Stimulated activated CD8-positive, alpha-beta memory T cell treated with anti-CD3 and anti-CD28 coated beads, Interleukin-15, amount 100 ng/mL, for 4 hours (primary cell): ENCODE data around the gene PRIMPOL.

Experiments
- DNase-seq, 2 donors: peaks; one replicate each; pipeline ENCODE4 v3.0.0-alpha.2; 2020; ENCODE audit warnings: low read depth in 2 of 2

Gene PRIMPOL

DNA sequence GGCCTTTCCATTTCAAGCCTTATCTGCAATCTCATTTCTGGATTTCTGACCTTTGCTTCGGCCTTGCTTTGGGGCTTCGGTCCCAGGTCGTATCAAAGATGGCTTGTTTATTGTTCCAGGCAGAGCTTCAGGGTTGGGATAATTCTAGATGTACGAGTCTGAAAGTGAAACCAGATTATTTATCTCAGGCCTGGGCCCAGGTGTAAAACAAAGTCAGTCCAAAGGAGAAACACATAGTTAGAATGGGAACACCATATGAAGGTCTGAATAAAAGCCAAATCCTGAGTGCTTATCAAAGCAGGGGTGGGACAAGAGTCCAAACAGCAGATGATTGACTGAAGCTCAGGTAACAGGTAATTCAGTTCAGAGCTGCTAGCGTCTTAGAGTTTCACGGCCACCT is 17.1 kb downstream of the PRIMPOL start:
- no peak for DNase-seq

DNA sequence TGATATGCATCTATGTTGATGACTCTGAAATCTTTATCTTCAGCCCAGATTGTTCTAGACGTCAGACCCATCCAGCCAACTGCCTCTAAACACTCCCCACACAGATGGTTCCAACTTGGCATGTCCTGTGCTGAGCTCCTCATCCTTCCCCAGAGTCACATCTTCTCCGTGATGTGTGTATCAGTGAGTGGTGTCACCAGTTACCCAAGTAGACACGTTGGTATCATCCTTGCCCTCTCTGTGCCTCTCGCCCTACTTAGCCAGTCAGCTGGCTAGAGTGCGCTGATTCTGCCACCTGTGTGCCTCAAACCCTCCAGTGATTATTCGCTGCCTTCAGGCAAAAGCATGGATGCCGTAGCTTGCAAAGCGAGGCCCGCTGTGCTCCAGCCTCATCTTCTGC is 18.6 kb downstream of the PRIMPOL start:
- no peak for DNase-seq

- DNase-seq = no peak
These were observed 19.1 kb downstream of the PRIMPOL start for GRCh38 chr4:184668511-184669114.

- DNase-seq = no peak
These were observed 19.7 kb downstream of the PRIMPOL start for GRCh38 chr4:184669251-184669650.

- DNase-seq = no peak
These were observed 21.6 kb downstream of the PRIMPOL start for GRCh38 chr4:184671101-184671500.

DNA sequence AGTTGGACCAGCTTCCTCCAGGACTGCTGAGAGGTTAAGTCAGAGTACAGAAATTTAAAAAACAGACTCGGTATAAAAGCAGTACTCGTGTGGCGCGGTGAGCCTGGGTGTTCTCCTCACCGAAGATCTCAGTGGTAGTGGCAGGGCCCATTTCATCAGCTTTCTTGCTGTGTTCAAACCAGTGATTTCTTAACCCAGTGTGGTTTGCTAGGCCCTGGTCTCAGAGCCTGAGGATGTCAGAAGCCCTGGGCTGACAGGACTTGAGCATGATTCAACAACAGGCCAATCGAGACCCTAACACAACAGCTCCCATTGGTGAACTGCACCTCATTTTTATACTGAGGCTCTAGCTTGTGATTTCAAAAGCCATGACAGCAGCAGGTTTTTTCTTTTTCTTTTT is 23.2 kb downstream of the PRIMPOL start:
- no peak for DNase-seq

GRCh38 chr4:184674011-184674410 is 24.5 kb downstream of the PRIMPOL start:
- DNase-seq = no peak

- no peak for DNase-seq
These were observed 25.5 kb downstream of the PRIMPOL start for GRCh38 chr4:184675018-184675417.

DNA sequence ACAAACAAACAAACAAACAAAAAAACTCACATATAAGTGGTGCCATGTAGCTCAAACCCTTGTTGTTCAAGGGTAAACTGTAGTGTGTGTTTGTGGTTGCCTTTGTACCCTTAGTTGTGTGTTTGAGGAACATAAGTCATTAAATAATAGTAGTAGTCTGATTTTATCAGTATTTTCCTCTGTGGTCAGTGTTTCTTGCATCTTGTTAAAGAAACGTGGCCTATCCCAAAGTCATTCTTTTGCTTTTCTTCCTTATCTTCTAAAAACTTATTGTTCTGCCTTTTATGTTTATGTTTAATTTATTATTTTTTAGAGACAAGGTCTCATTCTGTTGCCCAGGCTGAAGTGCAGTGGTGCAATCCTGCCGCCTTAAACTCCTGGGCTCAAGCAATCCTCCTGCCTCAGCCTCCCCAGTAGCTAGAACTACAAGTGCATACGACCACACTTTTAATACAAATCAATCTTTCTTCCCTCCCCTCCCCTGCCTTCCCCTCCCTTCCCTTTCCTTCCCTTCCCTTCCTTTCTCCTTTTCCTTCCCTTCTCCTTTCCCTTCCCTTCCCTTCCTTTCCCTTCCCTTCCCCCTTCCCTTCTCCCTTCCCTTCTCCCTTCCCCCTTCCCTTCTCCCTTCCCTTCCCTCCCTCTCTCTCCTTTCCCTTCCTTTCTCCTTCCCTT is 26.4 kb downstream of the PRIMPOL start:
- no peak for DNase-seq

- DNase-seq = no peak
These were observed 31.2 kb downstream of the PRIMPOL start for GRCh38 chr4:184680698-184681097.

GRCh38 chr4:184681916-184682315 is 32.4 kb downstream of the PRIMPOL start:
- no peak for DNase-seq

GRCh38 chr4:184684491-184685189 is 35.1 kb downstream of the PRIMPOL start:
- DNase-seq = no peak

GRCh38 chr4:184688005-184688404 is 38.5 kb downstream of the PRIMPOL start:
- DNase-seq = no peak

DNA sequence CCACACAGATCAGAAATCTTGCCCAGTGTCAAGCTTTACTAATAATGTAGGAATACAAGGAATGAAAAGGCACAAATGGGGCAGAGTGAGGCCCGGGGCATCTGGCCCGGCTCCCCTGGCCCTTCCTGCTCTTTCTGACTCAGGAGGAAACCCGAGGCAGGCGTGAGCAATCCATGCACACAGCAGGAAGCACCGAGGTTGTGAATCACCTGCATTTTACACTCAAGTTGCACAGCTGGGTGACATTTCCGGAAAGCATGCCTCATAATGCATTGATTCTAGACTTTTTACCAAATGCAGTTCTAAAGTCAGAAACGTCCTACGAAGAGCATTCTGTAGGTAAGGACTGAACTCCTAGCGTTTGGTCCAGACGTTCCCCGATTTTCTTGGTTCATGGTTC is 38.9 kb downstream of the PRIMPOL start:
- no peak for DNase-seq

DNA sequence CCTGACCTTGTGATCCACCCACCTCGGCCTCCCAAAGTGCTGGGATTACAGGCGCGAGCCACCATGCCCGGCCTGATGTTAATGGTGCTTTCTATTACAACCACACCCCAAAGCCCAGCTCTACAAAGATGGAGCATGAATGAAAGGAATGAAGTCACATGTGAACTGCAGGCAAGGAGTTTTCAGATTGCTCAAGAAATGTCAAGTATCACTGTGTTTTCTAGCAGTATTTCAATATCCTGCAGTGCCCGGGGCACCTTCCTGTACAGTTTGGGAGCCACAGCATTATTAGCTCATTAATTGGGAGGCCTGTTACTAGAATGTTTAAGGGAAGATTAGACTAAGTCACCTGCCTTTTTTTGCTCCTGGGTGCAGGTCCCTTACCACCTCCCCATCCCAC is 40.1 kb downstream of the PRIMPOL start:
- DNase-seq = no peak

- DNase-seq = no peak
These were observed 43.5 kb downstream of the PRIMPOL start for GRCh38 chr4:184693056-184693455.

DNA sequence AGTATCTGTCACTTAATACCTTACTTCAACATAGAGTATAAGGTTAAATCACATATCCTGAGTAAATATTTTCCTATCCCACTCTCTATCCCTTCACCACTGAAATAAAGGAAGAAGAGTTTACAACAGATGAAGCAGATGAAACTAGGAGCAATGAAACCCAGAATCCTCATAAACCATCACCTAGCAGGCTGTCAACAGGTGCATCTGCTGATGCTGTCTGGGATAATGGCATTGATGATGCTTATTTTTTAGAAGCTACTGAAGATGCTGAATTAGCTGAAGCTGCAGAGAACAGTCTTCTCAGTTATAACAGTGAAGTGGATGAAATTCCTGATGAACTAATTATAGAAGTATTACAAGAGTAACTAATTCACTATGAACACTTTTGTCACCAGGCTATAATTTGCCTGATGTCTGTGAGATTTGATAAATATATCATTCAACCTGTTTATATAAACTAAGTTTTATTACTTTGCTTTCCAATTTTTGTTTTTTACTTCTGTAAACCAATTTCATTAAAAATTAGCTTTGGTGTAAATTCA is 44.9 kb downstream of the PRIMPOL start:
- DNase-seq = no peak

- no peak for DNase-seq
These were observed 45.8 kb downstream of the PRIMPOL start for GRCh38 chr4:184695178-184695896.

DNA sequence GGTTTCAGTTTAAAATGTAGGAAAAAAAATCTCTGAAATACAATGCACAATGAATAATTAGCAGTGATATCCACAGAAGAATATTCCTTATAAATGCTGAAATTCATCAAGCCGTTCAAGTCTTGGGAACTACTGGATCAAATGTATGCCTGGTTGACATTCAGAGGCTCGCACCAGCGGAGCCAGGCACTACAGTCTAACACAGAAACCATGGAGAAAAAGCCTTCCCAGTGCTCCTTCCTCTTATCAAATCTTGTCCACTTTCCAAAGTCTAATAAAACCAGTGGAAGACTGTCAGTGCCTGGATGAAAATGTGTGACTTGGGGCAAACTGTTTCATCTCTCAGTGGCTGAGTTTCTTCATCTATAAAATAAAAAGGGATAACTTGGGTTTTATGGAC is 48.4 kb downstream of the PRIMPOL start:
- DNase-seq = no peak

DNA sequence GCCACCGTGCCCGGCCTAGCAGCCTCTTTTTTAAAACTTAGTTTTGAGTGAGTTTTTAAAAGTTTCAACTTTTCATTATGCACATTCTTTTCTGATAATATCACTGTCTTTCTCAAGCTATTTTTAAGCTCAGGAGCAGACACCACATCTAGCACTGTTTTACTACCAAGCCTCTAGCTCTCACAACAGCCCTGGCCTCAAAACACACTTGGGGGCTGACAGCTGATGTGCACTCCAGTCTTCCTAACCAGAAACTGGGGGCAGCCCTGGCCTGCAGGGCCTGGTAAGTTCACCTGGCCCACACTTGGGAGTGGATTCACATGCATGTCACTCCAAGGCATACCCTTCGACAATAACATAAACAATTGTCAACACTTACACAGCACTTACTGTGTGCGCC is 50.4 kb downstream of the PRIMPOL start:
- DNase-seq = no peak

DNA sequence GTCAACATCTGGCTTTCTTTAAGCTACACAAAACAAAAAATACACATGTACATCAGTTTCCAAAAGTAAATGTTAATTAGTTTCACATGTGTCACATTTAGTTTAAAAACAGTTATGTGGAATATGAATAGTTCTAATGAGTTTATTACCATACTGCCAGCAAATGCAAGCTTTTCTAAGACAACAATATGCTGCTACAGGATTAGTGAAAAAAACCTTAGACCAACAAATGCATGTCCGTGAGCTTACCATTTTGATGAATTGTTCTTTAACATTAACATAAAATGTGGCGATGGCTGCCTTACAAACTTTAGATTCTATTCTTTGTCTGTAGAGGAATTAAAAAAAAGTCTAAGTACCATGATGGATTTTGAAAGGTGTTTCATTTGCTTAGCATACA is 52.6 kb downstream of the PRIMPOL start:
- no peak for DNase-seq

- DNase-seq = no peak
These were observed 56.2 kb downstream of the PRIMPOL start for GRCh38 chr4:184705692-184706091.
